ENCODE results near the gene PTHLH. TPM values are rescaled to one million over a fixed set of nuclear protein-coding genes. Genes with fewer than 3 reads are reported as not detected.

PTHLH gene
- total RNA-seq, 4 donors from 2014 or later = 2.5 to 5.5 (median 3.3) TPM

- Histone ChIP-seq H3K27me3 (peaks cover 0 to 63% (median 8%) of the 10 kb centered on the region in 4 donors), H3K4me1 (peaks cover 21 to 33% (median 25%) of the 10 kb centered on the region in 4 donors), H3K36me3 (peaks cover 0 to 6% (median 0%) of the 10 kb centered on the region in 4 donors), H3K4me3 (no peak overlapping the region), H3K9me3 (no peaks in the 10 kb centered on the region), H3K27ac (replicated peaks in 1 of 4) (no peak overlapping the region)
- DNase-seq (ENCODE audit: extremely low spot score) = no peak
- no peak for TF ChIP-seq EP300 (IDR thresholded peaks at IDR 0.05)
- TF ChIP-seq CTCF (IDR thresholded peaks at IDR 0.05) = no peak
- TF ChIP-seq POLR2A (IDR thresholded peaks at IDR 0.05; ENCODE audit: low read depth) = no peak
- TF ChIP-seq POLR2AphosphoS5 (IDR thresholded peaks at IDR 0.05) = no peak
- intact Hi-C loops (cut with DNase I) = no loop called here
- WGBS = 75% methylated on average over 2 of the region's 2 CpGs
These were observed 6.6 kb downstream of the PTHLH start for GRCh38 chr12:27965966-27966365.

- 83% methylated on average over 1 of the region's 1 CpG for WGBS
These were observed 7.1 kb downstream of the PTHLH start for GRCh38 chr12:27965411-27965810.

GRCh38 chr12:27964123-27964522 lies 8.4 kb downstream of the PTHLH start:
- TF ChIP-seq EP300 (IDR thresholded peaks at IDR 0.05) (no peak), CTCF (IDR thresholded peaks at IDR 0.05) (no peak)
- 54% methylated on average over 4 of the region's 4 CpGs for WGBS
- no peak for DNase-seq (ENCODE audit: extremely low spot score)
- H3K27ac ChIP-seq (replicated peaks in 1 of 4) = no peak overlapping the region
- peaks cover 5 to 16% (median 11%) of the 10 kb centered on the region in 4 donors for H3K4me1 ChIP-seq
- H3K36me3 ChIP-seq = peaks cover 0 to 6% (median 0%) of the 10 kb centered on the region in 4 donors
- H3K9me3 ChIP-seq = no peaks in the 10 kb centered on the region
- H3K27me3 ChIP-seq = peaks cover 0 to 53% (median 7%) of the 10 kb centered on the region in 4 donors
- no peak overlapping the region for H3K4me3 ChIP-seq
- intact Hi-C loops (cut with DNase I) = no loop called here

More at GRCh38 chr12:27965411-27965810, 7.1 kb downstream of the PTHLH start:
- Histone ChIP-seq H3K9me3 (no peaks in the 10 kb centered on the region), H3K27ac (replicated peaks in 1 of 4) (no peak overlapping the region), H3K27me3 (peaks cover 0 to 57% (median 8%) of the 10 kb centered on the region in 4 donors), H3K36me3 (peaks cover 0 to 6% (median 0%) of the 10 kb centered on the region in 4 donors), H3K4me1 (peaks cover 15 to 27% (median 20%) of the 10 kb centered on the region in 4 donors), H3K4me3 (no peak overlapping the region)
- no peak for TF ChIP-seq POLR2A (IDR thresholded peaks at IDR 0.05; ENCODE audit: low read depth)
- no peak for TF ChIP-seq EP300 (IDR thresholded peaks at IDR 0.05)
- intact Hi-C loops (cut with DNase I) = no loop called here
- no peak for DNase-seq (ENCODE audit: extremely low spot score)

GRCh38 chr12:27960821-27961220 lies 11.7 kb downstream of the PTHLH start:
- Histone ChIP-seq H3K36me3 (peaks cover 0 to 6% (median 0%) of the 10 kb centered on the region in 4 donors), H3K4me1 (no peaks in the 10 kb centered on the region), H3K27ac (replicated peaks in 1 of 4) (no peak overlapping the region), H3K9me3 (no peaks in the 10 kb centered on the region), H3K27me3 (peaks cover 0 to 20% (median 2%) of the 10 kb centered on the region in 4 donors), H3K4me3 (no peak overlapping the region)
- WGBS = 89% methylated on average over 3 of the region's 3 CpGs
- DNase-seq (ENCODE audit: extremely low spot score) = no peak
- TF ChIP-seq CTCF (IDR thresholded peaks at IDR 0.05) = no peak
- no peak for TF ChIP-seq EP300 (IDR thresholded peaks at IDR 0.05)
- TF ChIP-seq POLR2A (IDR thresholded peaks at IDR 0.05; ENCODE audit: low read depth) = no peak
- no peak for TF ChIP-seq POLR2AphosphoS5 (IDR thresholded peaks at IDR 0.05)
- intact Hi-C loops (cut with DNase I) = no loop called here

GRCh38 chr12:27958675-27959074 lies 13.9 kb downstream of the PTHLH start:
- TF ChIP-seq CTCF (IDR thresholded peaks at IDR 0.05) = no peak
- no peak for TF ChIP-seq EP300 (IDR thresholded peaks at IDR 0.05)
- TF ChIP-seq POLR2A (IDR thresholded peaks at IDR 0.05; ENCODE audit: low read depth) = no peak
- TF ChIP-seq POLR2AphosphoS5 (IDR thresholded peaks at IDR 0.05) = no peak
- Histone ChIP-seq H3K27ac (replicated peaks in 1 of 4) (no peak overlapping the region), H3K4me3 (no peak overlapping the region), H3K36me3 (peaks cover 0 to 6% (median 0%) of the 10 kb centered on the region in 4 donors), H3K27me3 (peaks cover 0 to 9% (median 0%) of the 10 kb centered on the region in 4 donors), H3K9me3 (no peaks in the 10 kb centered on the region), H3K4me1 (no peaks in the 10 kb centered on the region)
- 74% methylated on average over 3 of the region's 3 CpGs for WGBS
- no peak for DNase-seq (ENCODE audit: extremely low spot score)
- intact Hi-C loops (cut with DNase I) = no loop called here
